GM21360 (cell line): ENCODE results near the gene RBBP5.

Experiments used
- ATAC-seq: cut with Tn5 transposase; IDR thresholded peaks from one replicate; pipeline ENCODE4 v1.9.1; 2021; ENCODE audit warnings: mild to moderate bottlenecking, moderate library complexity; ENCODE audit not compliant: unreplicated experiment

The RBBP5 gene

DNA sequence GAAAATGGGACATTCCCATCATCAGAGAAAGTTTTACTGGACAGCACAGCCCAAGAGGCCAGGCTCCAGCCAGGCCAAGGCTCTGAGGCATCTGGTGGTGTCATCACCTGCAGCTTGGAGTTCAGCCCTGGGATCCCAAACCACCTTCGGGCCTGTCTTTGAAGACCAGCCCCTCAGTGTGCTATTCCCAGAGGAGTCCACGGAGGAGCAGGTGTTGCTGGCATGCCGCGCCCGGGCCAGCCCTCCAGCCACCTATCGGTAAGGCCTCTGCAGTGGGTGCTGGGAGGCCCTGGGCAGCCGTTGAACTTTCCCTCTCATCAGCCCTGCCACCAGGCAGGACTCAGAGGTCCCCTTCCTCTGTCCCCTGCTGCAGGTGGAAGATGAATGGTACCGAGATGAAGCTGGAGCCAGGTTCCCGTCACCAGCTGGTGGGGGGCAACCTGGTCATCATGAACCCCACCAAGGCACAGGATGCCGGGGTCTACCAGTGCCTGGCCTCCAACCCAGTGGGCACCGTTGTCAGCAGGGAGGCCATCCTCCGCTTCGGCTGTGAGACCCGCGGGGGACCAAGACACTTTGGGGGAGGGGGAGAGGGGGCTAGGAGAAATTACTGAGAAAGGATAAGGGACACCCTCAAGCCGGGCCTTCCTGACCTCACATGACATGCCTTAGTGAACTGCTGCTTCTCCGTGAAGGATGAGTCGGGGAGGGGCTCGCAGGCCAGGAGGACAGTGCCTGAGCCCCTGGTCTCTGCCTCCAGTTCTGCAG, 63.8 kb downstream of the RBBP5 start:
- no peak for ATAC-seq

DNA sequence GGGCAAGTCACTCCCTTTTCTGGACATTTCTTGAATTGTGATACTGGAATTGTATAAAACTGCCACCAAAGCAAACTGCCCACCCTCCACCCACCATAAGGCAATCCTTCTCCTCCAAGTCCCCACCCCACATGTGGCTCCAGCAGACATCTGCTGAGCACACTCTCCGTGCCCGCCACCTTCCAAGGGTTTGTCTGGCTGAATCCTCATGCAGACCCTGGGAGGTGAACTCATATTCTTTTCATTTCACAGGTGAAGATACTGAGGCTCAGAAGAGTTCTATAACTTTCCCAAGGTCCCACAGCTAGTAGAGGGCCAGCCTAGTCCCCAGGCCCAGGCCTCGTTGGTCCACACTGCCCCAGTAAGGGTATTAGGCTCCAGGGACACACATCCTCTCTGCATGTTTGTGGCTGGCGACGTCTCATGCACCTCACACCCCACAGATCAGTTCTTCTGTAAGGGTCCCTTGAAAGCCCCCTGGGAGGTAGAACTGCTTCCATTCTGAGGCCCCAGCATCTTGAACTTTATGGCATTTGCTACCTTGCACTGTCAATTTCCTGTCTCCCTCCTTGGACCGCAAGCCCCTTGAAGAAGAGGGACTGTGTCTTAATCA, 64.7 kb downstream of the RBBP5 start:
- no peak for ATAC-seq

DNA sequence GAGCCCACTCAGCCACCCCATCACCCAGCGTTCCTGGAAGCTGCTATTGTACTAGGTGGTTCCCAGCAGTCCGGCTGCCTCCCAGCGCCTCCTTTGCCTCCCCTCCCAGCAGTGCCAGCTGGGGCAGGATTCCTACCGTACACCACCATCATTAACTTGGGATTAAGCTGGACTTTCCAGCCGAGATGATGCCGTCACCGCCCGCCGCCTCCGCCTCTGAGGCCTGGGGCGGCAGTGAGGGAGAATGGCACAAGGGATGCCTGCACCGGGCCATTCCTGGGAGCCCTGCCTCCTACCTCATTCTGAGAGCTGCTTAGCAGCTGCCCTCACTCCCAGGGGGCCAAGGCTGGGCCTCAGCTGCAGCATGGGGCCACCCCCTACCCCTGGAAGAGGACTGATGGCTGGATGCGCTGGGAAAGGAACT, 65.6 kb downstream of the RBBP5 start:
- ATAC-seq: no peak

DNA sequence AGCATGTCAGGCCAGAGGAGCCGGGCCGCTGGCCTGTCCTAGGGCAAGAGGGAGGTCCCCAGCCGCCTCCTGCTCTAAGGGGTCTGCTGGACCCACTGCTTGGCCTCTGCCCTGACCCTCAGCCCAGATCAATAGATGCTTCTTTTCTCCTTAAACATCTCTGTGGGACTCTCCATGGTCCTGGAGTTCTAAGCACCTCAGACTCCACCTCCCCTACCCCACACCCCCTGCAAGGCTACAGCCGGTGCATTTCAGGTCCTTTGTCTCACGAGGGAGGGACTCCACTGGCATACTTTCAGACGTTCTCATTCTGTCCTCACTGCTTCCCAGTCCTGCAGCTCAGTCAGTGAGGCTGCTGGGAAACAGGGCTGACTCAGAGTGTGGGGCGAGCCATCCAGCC, 67.8 kb downstream of the RBBP5 start:
- ATAC-seq: no peak

DNA sequence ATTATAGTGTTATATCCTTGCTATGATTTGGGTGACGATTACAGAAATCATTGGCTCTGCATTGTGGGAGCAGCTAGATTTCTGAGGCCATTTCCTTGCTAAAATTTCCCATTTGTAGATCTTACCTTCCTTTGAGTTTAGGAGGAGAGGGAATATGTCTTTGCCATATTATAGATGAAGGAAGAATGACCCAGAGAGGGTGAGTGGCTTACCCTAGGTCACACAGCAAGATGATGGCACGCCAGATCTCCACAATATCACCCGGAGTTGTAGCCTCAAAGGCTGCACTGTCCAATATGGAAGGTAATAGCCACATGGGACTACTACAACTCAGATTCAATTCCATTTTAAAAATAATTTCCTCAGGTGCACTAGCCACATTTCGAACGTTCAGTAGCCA, 68.5 kb downstream of the RBBP5 start:
- ATAC-seq: no peak

DNA sequence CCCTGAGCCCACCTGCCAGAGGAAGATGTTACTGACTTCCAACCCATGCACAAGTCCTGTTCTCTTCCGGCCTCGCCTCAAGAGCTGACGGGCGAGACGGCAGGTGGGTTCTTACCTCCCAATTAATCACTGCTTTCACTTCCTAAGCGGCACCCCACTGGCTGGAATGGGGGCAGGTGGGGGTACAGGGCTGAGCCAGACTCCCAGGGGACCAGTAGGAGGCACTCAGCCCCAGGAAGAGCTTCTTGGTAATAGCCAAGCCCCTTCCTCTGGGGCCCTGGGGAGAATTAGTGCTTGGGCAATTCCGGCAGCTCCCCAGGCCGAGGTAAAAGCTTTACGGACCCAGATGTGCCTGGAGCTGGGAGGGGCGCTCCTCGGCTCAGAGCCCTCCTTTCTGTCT, 69.1 kb downstream of the RBBP5 start:
- ATAC-seq: no peak

DNA sequence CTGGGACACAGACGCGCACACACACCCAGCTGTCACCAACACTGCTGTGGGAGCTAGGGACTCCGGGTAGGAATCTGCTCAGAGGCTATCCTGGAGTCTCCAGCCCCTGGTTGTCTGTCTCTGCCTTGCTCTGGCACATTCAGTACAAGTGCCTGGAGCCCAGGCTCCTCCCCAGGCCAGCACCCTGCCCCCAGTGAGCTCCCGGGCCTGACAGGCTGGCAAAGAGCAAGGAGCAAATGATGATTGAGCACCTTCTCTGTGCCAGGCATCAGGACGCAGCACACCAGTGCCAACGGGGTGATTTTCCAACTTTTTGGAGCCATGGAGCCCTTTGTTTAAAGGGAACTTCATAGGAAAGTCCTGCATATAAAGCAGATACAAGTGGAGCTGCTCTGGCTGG, 72.3 kb downstream of the RBBP5 start:
- ATAC-seq: no peak

DNA sequence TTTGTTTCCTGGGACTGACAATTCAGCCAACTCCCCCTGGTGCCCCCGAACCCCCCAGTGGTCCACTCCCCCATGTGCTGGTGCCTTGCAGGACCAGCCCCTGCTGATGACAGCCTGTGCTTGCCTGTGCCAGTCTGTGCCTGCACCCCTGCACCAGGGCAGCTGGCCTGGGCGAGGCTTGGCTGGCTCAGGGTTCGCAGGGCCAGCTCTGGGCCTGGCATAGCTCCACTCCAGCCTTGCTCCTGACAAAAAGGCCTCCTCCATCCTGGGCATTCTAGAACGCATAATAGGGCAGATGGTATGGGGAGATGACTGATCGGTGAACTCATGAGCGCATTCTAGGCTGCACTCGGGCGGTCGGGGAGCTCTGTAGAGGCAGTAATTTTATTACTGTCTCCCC, 73.4 kb downstream of the RBBP5 start:
- ATAC-seq: no peak

DNA sequence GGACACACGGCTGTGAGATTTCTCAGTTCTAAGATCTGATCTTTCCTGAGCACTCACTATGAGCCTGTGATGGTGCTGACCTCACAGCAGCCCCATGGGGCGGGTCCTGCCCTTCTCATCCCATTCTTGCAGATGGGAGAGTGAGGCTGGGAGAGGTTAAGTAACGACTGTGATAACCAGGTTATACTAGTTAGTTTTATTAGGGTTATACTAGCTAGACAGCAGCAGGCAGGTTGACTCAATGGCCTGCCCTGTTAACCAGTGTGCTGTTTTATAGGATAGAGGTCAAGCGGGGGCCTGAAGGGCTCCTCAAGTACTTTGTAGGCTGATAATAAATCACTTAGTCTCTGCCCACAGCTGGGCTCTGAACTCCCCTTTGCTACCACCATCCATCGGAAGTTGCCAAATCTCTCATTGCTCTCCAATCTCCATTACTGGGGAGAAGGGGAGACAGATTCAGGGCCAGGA, 74.0 kb downstream of the RBBP5 start:
- ATAC-seq: no peak

DNA sequence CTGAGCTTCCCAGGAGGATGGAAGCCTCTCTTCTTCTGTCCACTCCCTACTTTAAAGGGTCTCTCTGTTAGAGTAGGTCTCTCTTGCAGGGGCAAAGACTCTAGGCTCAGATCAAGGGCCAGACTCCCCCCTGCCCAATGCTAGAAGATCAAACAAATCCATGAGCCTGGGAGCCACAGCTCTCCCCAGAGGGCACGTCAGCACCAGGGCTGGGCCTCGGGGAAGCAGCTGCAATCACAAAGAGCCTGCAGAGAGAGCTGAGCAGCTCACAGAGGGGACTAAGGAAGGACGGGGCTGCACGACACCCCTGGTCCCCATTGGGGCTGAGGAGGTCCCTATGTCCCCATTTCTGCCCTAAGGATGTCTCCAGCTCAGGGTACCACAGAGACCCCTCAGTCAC, 74.9 kb downstream of the RBBP5 start:
- no peak for ATAC-seq

DNA sequence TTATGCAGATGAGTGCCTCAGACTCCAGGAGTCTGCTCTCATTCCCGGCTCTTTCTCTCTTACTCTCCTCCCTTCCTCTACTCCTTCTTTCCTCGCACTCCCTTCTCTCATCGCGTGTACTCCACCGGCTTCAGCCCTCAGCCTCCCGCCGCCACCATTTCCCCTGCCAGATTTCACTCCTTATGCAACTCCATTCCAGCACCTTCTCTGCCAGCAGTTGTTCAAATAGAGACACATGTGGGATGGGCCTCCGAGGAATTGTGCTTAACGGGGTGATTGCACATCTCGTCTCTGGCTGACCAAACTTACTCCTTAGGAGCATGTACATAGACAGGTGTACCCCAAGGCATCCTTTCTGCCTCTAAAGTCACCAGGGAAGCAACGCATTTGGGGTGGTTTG, 76.6 kb downstream of the RBBP5 start:
- ATAC-seq: no peak

DNA sequence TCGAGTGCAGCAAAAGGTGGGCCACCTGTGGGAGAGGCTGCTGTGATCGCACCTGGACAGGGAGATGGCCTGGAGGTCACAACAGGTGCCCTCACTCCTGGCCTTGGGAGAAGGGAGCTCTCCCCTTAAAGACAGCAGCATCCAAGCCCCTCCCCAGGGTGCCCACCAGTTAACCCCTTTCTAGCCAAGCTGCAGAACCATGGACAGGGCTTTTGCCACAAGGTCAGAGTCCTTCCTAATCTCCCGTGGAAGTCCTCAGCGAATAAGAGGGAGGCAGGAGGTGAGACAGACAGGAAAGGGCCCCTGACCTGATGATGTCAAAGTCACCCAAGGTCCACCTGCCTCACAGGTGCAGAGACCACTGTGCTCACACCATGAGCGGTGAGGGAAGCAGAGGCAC, 77.0 kb downstream of the RBBP5 start:
- no peak for ATAC-seq

DNA sequence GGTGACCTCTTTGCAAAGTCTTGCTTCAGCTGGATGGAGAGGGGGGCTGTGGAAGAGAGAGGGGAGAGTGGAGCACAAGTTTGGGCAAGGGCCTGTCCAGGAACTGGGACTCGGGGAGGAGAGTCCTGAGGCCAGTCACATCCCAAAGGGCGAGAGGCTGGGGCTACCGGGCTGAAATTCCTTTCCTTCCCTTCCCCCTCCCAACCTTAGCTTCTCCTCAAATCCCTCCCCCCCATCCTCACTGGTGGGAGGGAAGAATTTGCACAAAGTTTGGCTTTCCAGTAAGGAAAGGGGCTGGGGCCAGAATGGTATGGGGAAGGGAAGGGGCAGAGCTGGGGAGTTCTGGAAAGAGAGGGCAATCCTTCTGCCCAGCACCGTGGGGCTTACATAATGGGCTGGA, 77.9 kb downstream of the RBBP5 start:
- ATAC-seq: no peak

DNA sequence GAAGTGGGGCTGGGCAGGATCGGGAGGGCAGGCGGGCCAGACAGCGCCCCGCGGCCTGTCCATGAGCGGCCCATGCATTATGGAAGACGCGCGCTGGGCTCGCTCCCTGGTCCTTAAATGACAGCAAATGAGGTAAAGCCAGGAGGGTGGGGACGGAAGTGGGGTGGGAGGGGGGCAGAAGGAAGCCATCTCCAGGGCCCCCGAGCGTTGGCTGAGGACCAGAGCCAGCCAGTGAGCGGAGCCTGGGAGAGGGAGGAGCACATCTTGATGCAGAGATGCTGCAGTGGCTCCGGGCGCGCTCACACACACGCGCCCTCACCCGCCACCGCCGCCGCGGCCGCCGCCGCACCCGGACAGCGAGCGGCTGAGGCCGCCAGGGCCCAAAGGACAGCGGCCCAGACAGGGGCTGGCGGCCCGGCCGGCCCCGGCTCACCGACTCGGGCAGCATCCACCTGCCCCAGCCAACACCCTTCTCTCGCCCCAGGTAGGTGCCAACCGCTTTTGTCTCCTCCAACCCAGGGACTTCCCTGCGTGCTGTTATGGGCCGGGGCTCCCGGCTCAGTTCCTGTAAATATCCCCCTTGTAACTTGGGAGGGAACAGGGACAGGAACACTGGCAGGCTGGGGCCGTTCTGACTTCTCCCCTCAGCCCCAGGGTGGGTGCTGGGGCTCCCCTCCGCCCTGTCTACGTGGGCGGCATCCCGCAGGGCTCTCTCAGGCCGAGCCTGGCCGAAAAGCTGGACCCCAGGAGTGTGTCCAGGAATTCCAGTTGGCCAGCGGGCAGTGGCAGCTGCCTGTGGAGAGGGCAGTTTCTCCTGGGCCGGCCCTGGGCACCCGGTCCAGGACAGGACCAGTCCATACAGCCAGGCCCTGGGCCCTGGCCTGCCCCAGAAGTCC, 78.6 kb downstream of the RBBP5 start, which contains the start of gene CNTN2:
Gene CNTN2, plus strand, starts transcription at position 302 of the 896 bp plus-strand sequence. CDS start 9,974 bp downstream, outside the sequence.
- ATAC-seq: no peak

DNA sequence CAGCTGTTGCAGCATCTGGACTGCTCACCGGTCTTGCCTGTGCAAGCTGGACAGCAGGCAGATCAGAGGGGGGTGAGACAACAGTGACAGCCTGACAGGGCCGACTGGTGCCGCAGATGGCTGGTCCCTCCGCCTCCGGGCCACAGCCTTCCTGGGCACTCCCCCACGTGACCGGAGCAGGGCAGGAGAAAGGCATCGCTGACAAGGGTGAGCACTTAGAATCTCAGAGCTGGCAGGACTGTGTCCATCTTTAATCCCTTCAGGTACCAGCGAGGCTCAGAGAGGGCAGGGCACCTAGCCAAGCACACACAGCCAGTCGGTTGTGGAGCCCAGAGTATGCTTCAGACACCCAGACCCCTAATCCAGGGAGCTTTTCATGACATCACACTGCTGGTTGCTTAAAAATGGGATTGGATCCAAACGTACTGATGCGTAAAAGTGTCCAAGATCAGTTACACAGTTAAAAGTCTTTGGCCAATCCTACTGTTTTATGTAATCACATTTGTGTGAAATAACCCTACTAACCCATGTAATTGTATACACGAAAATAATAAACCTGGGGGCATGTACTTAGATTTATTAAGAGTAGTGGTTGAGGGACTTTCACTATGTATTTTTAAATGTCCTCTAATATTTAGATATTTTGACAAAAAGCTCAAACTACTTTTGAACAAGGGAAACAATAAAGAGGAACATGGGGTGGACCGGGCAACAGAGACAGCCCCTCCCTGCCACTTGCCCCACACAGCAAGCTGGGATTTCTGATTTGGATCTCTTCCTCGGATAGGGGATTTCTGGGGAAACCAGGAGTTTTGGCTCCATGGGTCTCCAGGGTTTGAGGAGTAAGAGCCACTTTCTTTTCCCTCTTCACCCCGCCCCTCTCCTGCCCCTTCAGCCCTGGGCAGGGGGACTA, 79.5 kb downstream of the RBBP5 start:
- no peak for ATAC-seq

DNA sequence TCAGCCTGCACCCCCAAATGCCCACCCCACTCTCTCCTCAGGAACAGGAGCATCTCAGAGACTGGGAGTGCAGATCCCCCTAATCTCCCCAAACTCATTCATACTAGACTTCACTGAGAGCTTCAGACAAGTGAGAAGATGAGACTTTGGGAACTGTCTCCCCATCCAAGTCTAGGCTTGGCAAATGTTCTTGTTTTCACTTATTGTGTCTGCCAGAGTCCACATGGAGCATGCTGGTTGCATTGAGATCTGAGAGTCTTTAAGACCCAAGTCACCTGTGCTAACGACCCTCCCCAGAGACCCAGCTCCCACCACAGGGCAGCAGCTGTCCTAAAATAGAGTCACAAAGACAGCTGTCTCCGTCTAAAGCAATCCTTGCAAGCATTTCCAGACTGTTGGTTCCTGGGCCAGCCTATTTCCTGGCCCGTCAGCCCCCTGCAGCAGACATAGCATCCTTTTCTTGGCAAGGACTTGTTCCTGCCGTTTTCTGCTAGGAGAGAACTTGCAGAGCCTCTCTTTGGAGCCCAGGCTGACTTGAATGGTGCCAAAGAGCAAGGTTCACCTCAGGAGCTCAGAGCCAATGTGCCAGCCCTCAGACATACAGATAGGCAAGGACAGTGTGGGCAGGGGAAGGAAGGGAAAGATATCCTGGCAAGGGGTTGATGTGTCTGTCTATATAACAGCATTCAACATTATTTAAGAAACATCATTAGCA, 80.6 kb downstream of the RBBP5 start:
- no peak for ATAC-seq

DNA sequence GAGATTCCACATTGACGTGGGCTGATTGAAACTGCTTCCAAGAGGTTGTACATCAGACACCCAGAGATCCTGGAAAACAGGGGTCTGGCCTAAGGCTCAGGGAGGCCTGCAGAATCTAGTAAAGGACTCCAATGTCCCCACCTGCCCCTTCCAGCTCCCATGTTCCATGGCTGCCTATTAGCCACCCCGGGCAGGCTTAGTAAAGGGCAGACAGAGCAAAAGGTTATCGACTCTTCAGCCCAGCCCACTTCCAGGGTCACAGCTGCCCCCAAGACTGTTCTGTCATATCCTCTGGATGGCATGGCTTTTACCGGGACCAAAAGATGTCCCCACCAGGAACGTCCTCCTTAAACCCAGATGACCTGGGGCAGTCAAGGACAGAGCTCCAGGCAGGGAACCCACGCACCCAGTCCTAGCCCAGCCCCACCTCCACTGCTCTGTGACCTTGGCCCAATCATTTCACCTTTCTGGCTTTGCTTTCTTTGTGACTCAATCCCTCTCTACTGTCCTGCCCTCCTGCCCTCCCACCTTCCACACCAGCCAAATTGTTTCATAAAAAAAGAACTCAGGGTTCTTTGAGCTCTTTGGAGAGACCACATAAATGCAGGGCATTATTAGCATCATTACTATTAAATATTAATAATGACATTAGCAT, 83.5 kb downstream of the RBBP5 start:
- no peak for ATAC-seq

DNA sequence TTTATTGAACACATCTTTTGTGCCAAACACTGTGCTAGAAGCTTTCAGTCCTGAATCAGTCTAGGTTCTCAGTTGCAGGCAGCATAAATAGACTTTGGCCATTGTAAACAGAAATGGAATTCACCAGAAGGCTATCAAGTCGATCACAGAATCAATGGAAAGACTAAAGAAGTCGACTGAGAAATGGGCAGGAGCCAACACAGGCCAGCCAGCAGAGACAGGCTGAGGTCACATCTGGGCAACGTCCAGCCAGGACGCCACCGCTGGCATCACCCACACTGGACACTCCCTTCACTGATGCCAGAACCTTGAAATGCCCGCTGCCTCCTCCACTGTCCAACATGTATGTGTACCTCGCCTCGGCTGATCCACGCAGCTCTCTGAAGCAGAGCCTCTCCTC, 84.2 kb downstream of the RBBP5 start:
- ATAC-seq: no peak
